ENCODE measurements around the gene ZNF892. TPM values are rescaled to one million over a fixed set of nuclear protein-coding genes. Genes with fewer than 3 reads are reported as not detected.

The ZNF892 gene
- 21.2 TPM for total RNA-seq (ENCODE audit: insufficient read depth, low replicate concordance)

GRCh38 chr2:95207111-95207961 lies at the start of gene ZNF892:
ZNF892 (plus strand) TSS chr2:95207521; CDS start chr2:95207816, 295 bp downstream.
- DNase-seq (ENCODE audit: low spot score) = peak; percentile 93

DNA sequence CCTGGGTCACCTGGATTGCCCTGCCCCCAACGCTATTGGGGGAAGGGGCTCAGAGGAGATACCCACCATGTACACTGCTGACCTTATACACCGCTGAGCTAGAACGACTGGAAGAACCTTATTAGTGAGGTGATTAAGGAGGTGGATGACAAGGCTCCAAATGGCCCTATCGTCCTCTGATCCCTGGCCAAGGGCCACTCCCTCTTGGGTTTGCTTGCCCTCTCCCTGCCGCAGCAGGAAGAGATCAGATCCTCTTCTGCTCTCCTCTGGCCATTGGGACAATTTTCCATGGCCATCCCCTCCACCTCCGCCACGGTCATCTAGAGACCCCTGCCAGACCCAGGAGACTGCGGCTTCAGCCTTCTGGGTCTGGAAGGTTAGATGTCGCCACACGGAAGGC lies 48.9 kb upstream of the ZNF892 start:
- DNase-seq (ENCODE audit: low spot score) = no peak

DNA sequence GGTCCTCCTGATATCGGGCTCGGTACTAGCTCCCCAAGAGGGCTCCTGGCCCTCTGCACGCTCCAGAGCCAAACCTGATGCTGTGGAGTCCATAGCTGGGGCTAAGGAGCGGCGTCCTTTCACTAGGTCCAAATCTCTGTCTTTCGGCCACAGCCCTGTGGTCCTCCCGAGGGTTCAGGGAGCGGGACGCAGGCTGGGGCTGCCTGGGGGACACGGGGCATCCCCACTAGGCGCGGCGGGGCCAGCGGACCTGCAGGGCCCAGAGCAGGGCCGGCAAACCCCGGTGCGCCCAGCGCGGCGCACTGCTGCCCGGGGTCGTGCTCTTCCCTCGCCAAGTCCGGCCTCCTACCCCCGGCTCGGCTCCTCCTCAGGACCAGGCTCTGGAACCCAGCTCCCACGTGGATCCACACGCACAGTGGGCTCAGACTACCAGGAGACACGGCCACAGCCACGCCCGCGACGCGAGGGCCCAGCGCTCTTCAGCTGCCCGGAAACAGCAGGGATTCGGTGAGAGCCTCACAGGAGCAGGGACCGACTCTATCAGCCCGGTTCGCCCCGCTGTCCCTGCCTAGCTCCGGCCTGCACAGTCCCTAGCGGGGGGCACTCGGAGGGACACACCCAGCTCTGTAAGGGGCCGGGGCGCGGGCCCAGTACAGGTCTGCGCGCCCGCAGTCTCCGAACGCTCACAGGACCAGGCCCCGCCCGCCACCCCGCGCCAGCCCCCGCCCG lies 48.3 kb upstream of the ZNF892 start:
- peak; percentile 46 for DNase-seq (ENCODE audit: low spot score)

DNA sequence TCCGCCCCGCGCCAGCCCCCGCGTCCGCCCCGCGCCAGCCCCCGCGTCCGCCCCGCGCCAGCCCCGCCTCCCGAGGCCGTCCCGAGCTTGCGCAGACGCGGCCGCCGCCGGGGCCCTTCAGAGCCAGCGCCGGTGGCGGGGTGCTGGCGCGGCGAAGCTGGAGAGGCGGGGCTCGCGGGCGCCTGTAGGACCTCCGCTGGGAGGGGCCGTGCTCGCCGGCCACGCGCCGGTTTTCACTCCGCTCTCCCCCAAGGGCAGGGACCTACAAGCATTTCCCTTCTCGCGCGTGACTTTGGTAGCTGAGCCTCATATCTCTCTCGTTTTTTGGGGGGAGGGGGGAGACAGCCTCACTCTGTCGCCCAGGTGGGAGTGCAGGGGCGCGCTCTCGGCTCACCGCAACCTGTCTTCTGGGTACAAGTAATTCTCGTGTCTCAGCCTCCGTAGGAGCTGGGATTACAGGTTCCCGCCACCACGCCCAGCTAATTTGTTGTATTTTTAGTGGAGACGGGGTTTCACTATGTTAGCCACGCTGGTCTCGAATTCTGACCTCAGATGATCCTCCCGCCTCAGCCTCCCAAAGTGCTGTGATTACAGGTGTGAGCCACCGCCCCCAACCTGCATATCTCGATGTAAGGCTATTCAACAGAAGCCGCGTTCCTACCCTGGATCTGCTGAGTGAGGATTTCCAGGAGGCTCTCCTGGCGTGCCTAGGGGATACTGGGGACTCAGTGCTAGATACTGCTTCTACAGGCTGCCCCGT lies 47.5 kb upstream of the ZNF892 start, which contains the start of gene ZNF514:
Gene ZNF514, minus strand, starts transcription at position 159 of the 760 bp plus-strand sequence. CDS start 6,595 bp downstream, outside the sequence.
- DNase-seq (ENCODE audit: low spot score) = peak; percentile 72

DNA sequence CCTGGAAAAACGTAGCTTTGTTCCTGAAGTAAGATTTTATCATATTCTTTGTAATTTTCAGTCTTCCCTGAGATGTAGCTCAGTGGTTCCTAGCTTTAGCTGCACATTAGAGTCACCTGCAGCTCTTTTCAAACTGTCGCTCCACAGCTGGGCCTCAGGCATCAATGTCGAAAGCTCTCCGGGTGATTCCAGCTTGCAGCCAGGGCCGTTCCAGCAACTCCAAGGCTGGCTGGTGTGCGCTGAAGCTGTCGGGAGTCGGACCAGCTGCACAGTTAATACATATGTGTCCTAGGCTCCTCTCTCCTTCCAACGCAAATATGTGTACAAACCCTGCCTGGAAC lies 42.3 kb upstream of the ZNF892 start:
- no peak for DNase-seq (ENCODE audit: low spot score)

DNA sequence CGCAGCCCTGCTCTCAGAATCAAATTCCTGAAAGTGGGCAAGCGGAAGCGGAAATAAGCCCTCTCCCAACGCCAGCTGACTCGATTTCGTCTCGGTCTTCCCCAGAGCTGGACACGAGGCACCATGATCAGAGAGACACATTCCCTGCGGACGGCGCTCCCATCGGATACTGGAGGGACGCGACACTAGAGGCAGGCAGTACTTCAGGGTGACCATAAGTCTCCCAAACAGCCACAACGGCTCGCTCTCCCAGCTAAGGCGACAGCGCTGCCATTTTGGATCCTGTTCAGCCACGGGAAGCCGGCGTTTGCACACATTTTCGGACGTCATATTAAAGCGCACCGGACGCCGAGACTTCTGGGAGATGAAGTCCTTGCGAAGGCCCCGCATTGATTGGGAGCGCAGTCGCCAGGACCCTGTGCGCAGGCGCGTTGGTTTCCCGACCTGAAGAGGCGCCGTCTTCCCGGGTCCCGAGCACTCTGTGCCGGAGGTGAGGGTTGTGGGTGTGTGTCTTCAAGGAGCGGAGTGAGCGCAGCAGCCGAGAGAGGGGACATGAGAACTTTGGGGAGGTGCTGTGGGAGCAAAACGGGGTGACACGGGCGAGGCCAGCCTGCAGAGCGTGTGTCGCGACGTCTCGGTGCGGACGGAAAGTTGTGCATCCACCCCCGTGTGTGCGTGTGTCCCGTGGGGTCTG lies 41.8 kb upstream of the ZNF892 start, which contains the start of gene ZNF2:
Gene ZNF2, plus strand, starts transcription at position 439 of the 694 bp plus-strand sequence. CDS start 10,418 bp downstream, outside the sequence.
- peak; percentile 100 for DNase-seq (ENCODE audit: low spot score)

GRCh38 chr2:95166065-95166763 lies 41.1 kb upstream of the ZNF892 start:
- no peak for DNase-seq (ENCODE audit: low spot score)

GRCh38 chr2:95171902-95172301 lies 35.4 kb upstream of the ZNF892 start:
- no peak for DNase-seq (ENCODE audit: low spot score)

DNA sequence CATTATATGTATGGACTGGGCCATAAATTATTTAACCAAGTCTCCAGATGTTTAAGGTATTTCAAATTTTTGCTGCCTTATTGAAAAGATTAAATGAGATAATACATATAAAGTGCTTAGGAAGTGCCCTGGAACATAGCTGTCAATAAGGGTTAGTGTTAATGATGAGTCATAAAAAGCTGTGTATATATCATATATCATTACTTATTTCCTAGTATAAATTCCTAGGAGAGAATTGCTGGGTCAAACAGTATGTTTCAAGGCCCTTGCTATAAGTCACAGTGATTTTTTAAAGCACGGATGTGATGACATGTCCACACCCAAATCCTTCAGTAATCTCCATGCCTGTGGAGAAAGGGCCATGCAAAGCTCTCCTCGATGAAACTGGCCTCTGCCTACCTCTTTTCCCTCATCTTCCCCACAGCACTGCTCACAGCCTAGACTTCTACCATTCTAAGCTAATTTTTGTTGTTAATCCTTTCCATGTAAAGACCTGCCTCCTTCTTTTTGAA lies 33.2 kb upstream of the ZNF892 start:
- peak; percentile 5 for DNase-seq (ENCODE audit: low spot score)

- DNase-seq (ENCODE audit: low spot score) = no peak
Measured at GRCh38 chr2:95179451-95179850, 27.9 kb upstream of the ZNF892 start.

DNA sequence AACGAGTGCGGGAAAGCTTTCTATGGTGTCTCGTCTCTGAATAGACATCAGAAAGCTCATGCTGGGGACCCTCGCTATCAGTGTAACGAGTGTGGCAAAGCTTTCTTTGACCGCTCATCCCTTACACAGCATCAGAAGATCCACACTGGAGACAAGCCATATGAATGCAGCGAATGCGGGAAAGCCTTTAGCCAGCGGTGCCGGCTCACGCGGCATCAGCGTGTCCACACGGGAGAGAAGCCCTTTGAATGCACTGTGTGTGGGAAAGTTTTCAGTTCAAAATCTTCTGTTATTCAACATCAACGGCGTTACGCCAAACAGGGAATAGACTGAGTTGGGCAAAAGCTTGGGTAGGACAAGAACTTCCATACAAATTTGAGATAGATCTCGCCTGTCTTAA lies 25.5 kb upstream of the ZNF892 start:
- no peak for DNase-seq (ENCODE audit: low spot score)

DNA sequence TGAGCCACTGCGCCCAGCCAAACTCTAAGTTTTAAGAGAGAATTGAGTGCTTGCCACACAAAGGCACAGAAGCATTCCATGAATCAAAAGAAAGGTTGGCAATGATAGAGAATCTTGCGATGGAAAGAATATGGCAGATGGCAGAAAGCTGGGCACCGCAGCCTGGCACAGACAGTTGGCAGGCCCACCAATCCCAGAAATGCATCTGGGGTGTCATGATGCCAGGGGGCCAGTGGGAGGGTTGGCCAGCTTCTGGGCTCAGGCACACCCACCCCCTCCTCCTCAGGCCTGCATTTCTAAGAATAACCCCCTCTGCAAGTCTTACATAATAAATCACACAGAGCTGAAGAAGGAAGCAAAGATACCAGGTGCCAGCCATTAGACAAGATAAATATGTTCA lies 22.1 kb upstream of the ZNF892 start:
- no peak for DNase-seq (ENCODE audit: low spot score)

DNA sequence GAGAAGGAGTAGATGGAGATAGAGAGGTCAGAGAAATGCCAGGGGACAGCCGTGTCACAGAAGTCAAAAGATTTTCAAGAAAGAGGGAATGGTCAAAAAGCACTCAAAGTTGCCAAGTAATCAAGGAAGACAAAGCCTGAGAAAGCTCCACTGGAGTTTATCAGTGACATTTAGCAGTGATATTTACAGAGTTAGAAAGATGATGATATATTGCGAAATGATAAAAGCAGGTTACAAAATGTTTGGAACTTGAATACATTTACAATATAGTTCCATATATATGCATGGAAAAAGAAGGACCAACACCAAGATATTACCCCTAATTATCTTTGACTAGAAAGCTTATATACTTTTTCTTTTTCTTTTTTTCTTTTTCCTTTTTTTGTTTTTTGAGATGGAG lies 21.3 kb upstream of the ZNF892 start:
- no peak for DNase-seq (ENCODE audit: low spot score)

- DNase-seq (ENCODE audit: low spot score) = peak; percentile 27
Measured at GRCh38 chr2:95192956-95193355, 14.4 kb upstream of the ZNF892 start.

DNA sequence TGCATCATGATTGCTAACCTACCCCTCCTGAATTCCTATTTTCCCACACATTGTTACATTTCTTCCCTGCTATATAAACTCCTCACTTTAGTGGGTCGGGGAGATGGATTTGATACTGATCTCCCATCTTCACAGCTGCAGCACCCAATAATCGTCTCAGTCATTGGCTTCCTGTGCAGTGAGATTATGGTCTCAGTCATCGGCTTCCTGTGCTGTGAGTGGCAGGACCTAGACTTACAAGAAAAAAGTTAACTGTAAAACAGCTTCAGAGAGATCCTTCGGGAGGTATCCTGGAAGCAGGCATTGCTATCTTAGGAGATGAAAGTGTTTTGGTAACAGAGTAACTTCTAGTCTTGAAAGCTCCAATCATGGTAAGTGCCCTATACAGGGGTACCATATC lies 3.4 kb upstream of the ZNF892 start:
- DNase-seq (ENCODE audit: low spot score) = no peak

GRCh38 chr2:95204396-95204795 lies 2.9 kb upstream of the ZNF892 start:
- DNase-seq (ENCODE audit: low spot score) = no peak

- DNase-seq (ENCODE audit: low spot score) = no peak
Measured at GRCh38 chr2:95206096-95206495, 1.2 kb upstream of the ZNF892 start.

- no peak for DNase-seq (ENCODE audit: low spot score)
Measured at GRCh38 chr2:95208106-95208505, 785 bp downstream of the ZNF892 start.

DNA sequence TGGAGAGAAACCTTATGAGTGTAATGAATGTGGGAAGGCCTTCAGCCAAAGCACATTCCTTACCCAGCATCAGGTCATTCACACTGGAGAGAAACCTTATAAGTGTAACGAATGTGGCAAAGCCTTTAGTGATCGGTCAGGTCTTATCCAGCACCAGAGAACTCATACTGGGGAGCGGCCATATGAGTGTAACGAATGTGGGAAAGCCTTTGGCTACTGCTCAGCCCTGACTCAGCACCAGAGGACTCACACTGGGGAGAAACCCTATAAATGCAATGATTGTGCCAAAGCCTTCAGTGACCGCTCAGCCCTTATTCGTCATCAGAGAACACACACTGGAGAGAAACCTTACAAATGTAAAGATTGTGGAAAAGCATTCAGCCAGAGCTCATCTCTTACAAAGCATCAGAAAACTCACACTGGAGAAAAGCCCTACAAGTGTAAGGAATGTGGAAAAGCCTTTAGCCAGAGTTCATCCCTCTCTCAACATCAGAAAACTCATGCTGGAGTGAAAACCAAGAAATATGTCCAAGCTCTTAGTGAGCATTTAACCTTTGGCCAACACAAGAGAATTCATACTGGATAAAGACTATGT lies 7.8 kb downstream of the ZNF892 start:
- DNase-seq (ENCODE audit: low spot score) = no peak

DNA sequence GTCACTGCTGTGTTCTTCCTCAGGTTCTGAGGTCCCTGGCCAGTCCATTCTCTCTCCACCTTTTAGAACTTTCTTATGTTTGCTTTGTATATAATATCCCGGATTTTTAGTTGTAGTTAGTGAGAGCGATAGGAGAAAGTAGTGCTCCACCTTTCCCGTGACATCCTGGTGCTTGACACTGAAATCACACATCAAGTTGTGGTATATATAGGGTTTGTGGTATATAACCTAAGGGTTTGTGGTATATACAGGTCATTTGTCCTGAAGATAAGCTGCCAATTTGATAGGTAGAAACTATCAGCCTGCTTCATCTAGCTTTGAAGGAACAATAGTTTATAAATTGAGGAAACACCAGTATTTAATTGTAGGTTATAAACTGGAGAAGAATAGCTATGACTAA lies 13.1 kb downstream of the ZNF892 start:
- no peak for DNase-seq (ENCODE audit: low spot score)
